Measurements from ENCODE around the gene KHSRP. TPM values are rescaled to one million over a fixed set of nuclear protein-coding genes. Genes with fewer than 3 reads are reported as not detected.
"Not testable (repeated sequence)": the region's sequence is repeated elsewhere in the genome, so short reads cannot be mapped to it uniquely, and the experiment has no call there.

The KHSRP gene
- total RNA-seq, 1 experiment from 2014 or later: 82.7 TPM

- H3K4me3 ChIP-seq, H3K27me3 ChIP-seq, H3K36me3 ChIP-seq, H3K9me3 ChIP-seq, DNase-seq: not testable (repeated sequence)
These were observed 4.2 kb upstream of the KHSRP start for GRCh38 chr19:6428692-6429418.

GRCh38 chr19:6427131-6427530 lies 2.5 kb upstream of the KHSRP start:
- Histone ChIP-seq H3K27me3 (no peaks in the 10 kb centered on the region), H3K36me3 (peaks cover 4% of the 10 kb centered on the region), H3K4me3 (no peak overlapping the region), H3K9me3 (0 out of 2 replicates have a peak, but pooled peaks cover 3% of the 10 kb centered on the region)
- DNase-seq: no peak

DNA sequence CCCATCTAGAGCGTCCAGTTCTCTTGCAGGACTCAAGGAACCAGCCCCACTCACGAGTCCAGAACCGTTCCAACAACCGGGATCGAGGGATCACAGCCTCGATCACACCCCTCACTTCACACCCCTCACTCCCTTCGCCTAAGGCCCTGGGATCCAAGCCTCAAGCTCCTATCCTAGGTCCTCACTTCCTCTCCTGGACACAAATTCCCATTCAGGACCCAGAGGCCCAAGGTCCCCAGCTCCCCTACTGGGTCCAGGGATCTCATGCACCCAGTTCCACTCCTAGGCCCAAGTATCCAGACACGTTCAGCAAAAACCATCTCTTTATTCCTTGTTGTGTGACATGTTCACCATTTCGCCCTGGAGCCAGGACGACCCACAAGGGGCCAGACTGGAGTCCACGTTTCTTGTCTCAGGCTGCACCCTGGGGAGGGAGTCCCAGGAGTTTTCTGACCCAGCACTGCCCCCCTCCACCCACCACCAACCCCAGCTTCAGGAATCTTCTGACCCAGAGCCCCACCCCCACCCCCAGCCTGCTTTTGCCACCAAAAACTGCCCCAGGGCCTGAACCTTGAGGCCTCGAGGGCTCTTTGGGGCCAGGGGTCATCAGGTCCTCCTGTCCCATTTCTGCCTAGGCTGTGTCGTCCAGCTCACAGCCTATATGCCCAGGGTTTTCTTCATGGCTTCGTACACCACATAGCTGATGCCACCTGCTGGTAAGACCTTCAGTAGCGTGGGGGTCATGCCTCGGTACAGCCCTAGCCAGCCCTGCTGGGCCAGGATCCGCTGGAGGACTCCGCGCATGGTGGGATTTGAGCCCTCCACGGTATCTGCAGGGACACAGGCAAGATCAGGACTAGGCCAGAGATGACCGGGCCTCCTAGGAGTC lies 1.4 kb upstream of the KHSRP start:
- no peak for DNase-seq
- H3K4me3 ChIP-seq: 0 out of 2 replicates have a peak overlapping the region, but pooled peaks have one; percentile 4

GRCh38 chr19:6424939-6425731 lies 524 bp upstream of the KHSRP start:
- DNase-seq: peak; percentile 98
- Histone ChIP-seq H3K36me3 (peaks cover 15% of the 10 kb centered on the region), H3K27me3 (no peaks in the 10 kb centered on the region), H3K9me3 (0 out of 2 replicates have a peak, but pooled peaks cover 3% of the 10 kb centered on the region), H3K4me3 (peak overlapping the region; percentile 30; the same call in 1 of the 2 replicates)

More for the DNA sequence above, 1.4 kb upstream of the KHSRP start:
- Histone ChIP-seq H3K27me3 (no peaks in the 10 kb centered on the region), H3K36me3 (peaks cover 10% of the 10 kb centered on the region), H3K9me3 (0 out of 2 replicates have a peak, but pooled peaks cover 3% of the 10 kb centered on the region)

DNA sequence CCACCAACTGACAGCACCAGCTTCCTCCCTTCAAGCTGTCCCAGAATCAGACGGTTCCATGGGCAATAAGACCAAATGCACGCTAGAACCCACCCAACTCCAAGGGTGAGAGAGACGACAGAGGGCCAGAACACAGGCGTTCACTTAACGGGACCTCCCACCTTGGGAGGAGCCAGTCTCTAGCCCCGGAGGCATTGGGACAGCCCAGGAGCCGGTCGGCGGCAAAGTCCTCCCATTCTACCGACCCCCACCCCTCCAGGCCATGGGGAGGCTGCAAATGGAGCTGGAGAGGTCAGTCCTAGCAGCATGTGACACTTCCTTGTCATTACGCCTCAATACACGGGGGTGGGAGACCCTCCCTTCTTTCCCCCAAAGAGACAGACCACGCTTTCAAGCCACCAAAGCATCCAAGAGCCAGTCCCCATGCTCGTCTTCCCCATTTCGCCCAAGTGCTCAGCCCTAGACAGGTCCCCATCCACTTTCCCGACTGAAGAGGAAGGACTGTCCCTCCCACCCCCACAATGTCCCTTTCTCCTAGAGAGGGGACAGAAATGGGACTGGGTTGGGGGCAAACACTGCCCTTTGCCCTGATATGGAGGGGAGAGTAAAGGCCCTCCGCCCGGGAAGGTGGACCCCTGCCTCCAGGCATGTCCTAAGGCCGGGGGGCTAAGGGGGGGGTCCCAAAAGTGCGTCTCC lies 964 bp downstream of the KHSRP start:
- Histone ChIP-seq H3K27me3 (no peaks in the 10 kb centered on the region), H3K9me3 (0 out of 2 replicates have a peak, but pooled peaks cover 3% of the 10 kb centered on the region), H3K4me3 (peak overlapping the region; percentile 68), H3K36me3 (peaks cover 21% of the 10 kb centered on the region)
- DNase-seq: peak; percentile 37

DNA sequence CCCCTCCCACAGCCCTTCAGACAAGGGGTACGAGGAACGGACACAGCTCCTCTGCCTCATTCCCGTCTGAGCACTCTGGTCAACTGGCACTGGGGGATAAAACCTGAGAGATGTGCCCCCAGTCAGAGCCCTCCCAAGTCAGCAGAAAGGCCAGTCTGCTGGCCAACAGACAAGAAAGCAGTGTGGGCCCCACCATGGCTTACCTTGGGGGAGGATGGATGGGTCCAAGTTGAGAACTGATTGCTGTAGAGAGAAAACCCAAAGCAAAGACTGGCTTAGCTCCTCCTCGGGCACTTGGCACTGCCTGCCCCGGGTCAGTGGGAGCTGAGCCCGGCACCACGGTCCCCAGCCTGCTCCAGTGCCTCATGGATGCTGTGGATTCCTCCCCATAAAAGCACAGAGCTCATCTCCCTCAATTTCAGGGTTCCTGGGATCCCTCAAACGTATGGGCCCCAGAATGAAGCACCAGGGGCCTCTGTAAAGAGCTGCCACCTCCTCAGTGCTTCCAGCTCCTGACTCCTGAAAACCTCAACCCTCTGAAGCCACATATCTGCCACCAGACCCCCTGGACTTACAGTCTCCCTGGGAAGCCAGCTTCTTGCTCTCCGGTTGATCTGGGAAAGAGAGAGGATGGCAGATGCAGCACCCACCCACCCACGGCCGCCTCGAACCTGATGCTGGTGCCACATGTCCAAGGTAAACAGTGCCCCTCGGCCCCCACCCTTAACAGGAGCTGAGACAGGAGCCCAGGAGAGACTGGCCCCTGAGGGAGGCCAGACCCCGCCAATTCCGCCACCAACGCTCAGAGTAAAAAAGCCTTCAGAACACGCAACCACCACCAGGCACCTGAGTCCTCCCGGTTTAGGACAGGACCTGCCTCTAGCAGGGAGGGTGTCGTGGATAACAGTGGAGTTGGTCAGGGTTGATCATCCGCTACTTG lies 3.3 kb downstream of the KHSRP start:
- H3K4me3 ChIP-seq: no peak overlapping the region
- H3K9me3 ChIP-seq: 0 out of 2 replicates have a peak, but pooled peaks cover 3% of the 10 kb centered on the region
- peaks cover 37% of the 10 kb centered on the region for H3K36me3 ChIP-seq
- no peaks in the 10 kb centered on the region for H3K27me3 ChIP-seq
- DNase-seq: no peak

- no peak overlapping the region for H3K4me3 ChIP-seq
- peaks cover 42% of the 10 kb centered on the region for H3K36me3 ChIP-seq
- DNase-seq: no peak
- H3K9me3 ChIP-seq: no peaks in the 10 kb centered on the region
- H3K27me3 ChIP-seq: no peaks in the 10 kb centered on the region
These were observed 6.1 kb downstream of the KHSRP start for GRCh38 chr19:6418562-6418932.

DNA sequence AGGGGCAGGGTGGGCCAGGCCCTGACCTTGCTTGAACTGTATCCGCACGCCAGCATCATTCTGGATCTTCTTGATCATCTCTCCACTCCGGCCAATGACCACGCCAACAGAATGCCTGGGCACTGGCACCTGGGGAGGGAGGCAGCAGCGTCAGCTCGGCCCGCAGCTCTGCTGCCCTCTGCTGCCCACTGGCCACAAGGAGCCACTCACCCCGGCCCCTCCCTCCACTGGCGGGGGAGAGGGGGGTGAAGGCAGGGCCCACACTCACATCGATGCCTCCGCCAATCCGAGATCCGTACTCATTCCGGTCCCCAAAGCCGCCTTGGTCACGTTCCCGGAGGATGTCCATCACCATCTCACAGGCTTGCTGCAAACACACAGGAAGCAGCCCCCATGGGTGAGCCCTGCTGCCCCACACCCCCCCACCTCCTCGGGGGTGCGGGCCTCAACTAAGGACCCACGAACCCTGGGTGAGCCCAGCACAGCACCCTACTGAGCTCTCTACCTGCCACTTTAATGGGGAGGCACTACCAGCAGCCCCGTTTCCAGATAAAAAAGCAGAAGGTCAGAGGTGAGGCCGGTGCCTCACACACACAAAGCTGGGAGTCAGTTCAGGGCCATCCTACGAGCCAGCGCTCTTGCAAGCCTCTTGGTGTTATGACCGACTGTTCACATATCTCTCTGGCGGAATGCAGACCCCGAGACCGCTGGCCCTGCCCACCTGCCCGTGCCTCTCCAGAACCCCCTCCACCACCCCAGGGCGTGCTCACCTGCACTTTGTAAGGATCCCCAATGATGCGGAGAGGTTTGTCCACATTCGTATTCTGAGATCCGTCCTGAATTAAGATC lies 6.7 kb downstream of the KHSRP start:
- Histone ChIP-seq H3K4me3 (no peak overlapping the region), H3K9me3 (no peaks in the 10 kb centered on the region), H3K27me3 (no peaks in the 10 kb centered on the region), H3K36me3 (peaks cover 42% of the 10 kb centered on the region)
- DNase-seq: no peak

DNA sequence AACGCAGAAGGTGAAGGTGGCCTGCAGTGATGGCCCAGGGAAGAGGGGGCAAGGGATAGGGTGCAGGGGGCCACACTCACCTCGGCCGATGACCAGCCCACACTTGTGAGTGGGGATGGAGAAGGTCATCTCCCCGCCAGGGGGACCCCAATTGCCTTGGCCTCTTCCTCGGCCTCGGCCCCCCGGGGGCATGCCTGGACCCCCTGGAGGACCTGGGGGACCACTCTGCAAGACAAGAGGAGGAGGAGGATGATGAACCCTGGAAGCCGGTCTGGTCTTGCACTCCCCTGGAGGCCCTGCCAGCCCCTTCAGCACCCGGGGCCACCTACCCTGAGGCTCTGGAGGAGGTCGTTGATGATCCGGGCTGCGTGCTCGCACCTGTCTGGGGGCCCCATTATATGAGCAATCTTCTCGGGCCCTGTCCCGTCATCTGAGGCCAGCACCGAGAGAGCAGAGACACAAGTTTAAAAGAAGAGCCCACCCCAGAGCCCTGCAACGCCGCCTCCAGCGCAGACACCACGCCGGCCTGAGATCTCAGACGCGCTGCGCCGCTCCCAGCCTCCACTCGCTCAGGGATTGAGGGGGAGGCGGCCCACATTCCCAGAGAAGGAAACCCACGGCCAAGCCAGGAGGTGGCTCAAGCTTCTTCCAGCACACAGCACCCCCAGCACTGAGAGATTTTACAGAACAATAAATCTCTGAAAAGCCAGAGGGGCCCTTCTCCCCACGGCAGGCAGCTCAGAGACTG lies 7.8 kb downstream of the KHSRP start:
- Histone ChIP-seq H3K9me3 (no peaks in the 10 kb centered on the region), H3K4me3 (no peak overlapping the region), H3K36me3 (peaks cover 35% of the 10 kb centered on the region), H3K27me3 (no peaks in the 10 kb centered on the region)
- DNase-seq: no peak

DNA sequence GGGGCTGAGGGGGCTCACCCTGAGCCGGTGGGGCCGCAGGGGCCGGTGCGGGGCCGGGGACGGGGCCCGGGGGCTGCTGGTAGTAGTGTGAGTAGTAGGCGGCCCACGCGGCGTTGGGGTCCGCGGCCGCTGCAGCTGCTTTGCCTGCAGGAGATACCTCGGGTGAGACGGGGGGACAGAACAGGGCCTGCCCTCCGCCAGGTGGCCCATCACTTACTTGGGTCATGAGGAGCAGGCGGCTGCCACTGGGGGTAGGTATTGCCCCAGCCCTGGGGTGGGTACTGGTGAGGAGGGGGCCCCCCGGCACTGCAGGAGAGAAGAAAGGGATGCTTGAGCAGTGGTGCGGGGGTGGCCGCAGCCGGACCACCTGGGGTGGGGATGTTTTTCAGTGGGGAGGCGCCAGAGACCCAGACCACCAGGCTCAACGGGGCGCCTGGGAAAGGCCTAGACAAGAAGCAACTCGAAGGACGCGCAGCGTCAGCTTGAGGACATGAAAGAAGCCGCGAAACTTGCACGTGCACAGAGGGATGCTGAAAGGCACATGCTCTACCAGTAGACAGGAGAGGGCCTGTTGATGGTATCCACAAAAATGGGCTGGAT lies 8.9 kb downstream of the KHSRP start:
- H3K36me3 ChIP-seq: peaks cover 31% of the 10 kb centered on the region
- H3K9me3 ChIP-seq: no peaks in the 10 kb centered on the region
- H3K4me3 ChIP-seq: no peak overlapping the region
- H3K27me3 ChIP-seq: no peaks in the 10 kb centered on the region
- no peak for DNase-seq

DNA sequence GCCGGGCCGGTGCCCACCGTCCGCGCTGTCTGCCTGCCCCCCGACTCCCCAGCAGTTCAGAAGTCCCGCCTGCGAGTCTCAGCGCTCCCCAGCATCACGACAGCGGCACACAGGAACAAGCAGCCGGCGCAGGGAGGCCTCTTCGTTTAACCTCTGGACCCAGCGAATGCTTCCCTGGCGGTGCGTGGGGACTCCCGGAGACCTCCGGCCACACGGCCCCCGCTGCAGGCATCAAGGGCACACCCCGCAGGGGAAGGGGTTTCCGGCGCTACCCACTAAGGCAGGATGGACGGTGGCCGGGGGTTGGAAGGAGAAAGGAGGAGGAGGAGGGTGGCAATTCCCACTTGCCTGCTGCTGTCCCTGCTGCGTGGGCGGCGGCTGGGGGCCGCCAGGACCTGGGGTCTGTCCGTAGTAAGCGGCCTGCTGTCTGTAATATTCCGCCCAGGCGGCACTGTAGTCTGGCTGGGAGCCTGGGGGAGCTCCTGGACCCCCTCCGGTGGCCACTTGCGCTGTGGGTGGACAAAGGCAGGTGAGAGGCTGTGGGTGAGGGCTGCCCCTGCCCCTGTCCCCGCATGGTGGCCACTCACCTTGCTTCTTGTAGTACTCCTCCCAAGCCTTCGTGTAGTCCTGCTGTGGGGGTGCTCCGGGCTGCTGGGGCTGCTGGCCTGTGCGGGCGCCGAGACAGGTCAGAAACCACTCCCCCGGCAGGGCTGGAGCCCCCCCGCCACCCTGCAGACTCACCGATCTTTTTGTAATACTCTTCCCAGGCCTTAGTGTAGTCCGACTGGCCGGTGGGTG lies 9.6 kb downstream of the KHSRP start:
- no peak overlapping the region for H3K4me3 ChIP-seq
- peaks cover 26% of the 10 kb centered on the region for H3K36me3 ChIP-seq
- H3K9me3 ChIP-seq: no peaks in the 10 kb centered on the region
- no peak for DNase-seq
- no peaks in the 10 kb centered on the region for H3K27me3 ChIP-seq

- H3K36me3 ChIP-seq: peaks cover 21% of the 10 kb centered on the region
- H3K4me3 ChIP-seq: no peak overlapping the region
- H3K9me3 ChIP-seq: no peaks in the 10 kb centered on the region
- DNase-seq: no peak
- no peaks in the 10 kb centered on the region for H3K27me3 ChIP-seq
These were observed 10.6 kb downstream of the KHSRP start for GRCh38 chr19:6413721-6414643.

Data from MG63 (cell line).